ENCODE measurements around the gene HDAC9.

The HDAC9 gene

DNA sequence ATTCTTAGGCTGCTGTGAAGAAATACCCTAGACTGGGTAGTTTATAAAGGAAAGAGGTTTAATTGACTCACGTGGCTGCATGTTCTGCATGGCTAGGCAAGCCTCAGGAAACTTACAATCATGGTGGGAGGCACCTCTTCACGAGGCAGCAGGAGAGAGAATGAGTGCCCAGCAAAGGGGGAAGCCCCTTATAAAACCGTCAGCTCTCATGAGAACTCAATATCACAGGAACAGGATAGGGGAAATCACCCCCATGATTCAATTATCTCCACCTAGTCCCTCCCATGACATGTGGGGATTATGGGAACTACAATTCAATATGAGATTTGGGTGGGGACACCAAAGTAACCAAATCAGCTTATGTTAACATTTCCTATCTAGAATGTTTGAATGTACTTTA is 362.7 kb downstream of the HDAC9 start:
- no peak for DNase-seq

DNA sequence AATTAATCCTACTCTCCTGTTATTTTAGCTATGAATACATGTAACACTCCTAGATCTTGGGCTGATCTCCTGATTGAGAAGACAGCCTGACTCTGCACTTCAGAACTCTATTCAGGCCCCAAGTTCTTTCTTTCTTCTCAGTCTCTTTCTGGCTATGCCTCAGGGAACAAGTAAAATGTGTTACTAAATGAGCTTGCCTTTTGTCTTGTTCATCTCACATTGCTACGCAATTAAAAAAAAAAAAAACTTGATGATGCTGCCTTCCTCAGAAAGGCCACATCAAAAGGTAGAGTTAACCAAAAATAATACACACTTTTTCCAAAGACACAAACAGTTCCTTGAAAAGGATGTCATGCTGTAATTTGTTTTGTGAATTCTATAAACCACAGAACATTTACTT is 363.8 kb downstream of the HDAC9 start:
- DNase-seq: no peak

DNA sequence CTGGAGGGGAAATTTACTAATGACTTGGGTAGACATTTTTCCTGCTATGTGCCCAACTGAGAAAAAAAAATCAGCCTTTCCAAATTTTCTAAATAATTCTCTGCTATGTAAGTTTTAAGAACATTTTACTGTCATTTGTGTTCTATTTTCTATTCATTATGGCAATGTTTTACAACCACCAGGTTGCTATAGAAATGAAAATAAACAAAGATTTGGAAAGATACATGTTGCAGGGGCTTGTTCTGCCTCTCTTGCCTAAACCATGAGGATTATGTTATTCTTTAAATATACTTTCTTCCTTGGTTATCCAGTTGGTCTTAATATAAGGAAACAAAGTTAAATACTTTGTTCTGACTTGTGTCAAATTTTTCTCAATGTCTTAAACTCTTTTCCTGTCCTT is 364.7 kb downstream of the HDAC9 start:
- DNase-seq: no peak

DNA sequence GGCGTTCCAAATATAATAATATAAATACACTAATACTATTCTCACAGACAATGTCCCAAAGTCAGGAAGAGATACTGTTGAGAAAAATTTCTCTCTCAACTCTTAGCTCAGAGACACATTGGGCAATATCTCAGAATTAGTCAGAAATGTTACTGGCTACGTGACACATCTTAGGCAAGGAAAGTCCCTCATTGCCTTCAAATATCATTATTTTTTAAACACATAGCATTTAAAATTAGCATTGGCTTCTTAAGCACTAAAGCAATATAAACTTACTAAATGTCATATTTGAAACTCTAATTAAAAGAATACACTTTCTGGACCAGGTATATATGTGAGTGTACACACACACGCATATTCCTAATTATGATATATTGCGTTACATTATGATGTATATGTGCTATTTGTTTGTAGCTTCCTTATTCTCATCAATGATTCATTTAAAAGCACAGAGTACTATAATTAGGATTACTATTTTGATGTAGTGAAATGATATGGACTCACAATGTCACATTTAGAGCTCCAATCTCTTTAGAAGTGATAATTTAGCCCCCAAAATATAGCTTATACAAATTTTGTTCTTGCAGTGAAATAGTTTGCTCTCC is 366.1 kb downstream of the HDAC9 start:
- no peak for DNase-seq

DNA sequence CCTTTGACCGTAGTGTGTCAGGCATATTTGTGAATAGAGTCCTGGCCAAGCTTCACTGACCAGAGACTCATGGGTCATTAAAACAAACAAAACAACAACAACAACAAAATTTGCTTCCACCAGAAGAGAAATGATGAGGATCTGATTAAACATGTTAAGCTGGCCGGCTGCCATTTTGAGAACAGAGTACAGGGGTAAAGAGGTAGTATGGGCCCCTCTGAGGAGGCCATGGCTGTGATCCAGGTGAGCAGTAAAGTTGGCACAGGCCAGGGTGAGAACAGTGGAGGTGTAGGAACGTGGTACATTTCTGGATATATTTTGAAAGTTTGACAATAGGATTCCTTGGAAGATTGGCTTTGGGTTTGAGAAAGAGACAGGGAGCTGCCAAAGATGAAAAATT is 369.4 kb downstream of the HDAC9 start:
- DNase-seq: no peak

DNA sequence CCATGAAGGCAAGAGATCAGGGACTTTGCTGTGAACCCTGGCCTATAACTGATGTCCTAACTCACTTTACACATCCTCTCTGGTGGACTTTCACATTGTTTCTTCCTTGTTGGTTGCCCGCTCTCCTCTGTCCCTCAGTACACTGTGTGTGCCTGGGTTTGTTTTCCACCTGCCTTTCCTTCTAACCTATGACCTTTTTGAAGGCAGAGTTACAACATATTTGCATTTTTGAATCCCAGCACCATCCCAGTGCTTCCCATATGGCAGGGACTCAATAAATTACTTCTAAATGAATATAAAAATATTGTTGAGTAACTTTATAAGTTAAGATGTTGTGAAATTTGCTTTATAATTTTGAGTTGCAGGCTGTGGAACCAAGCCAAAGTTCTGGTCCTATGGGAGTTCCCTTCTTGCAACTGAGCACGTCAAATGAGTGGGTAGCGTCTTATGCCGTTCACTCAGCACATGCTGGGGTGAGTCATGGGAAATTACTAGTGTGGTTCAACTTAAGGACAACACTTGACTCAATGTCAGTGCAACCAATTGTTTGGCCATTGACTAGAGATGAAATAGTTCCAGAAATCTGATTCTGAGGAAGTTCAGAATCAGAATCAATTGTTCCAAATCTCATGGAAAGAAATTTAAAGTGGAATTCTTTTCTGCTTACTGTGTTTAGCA is 370.9 kb downstream of the HDAC9 start:
- DNase-seq: no peak

DNA sequence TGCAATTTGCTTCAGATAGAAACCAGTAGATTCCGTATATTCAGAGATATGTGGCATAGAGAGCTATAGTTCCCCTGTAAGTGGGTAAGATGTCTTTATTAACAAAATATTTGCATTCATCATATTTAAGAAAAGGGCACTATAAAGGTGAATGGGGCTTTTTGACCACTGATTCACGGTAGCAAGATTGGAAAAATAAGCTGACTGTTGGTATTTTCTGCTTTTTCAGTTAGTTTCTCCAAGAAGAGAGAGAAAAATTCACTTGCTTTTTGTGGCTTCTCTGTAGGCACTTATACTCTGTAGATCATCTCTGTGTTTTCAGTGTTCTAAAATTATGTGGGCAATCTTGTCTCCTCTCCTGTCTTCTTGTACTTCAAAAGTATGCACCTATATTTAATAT is 376.8 kb downstream of the HDAC9 start:
- no peak for DNase-seq

DNA sequence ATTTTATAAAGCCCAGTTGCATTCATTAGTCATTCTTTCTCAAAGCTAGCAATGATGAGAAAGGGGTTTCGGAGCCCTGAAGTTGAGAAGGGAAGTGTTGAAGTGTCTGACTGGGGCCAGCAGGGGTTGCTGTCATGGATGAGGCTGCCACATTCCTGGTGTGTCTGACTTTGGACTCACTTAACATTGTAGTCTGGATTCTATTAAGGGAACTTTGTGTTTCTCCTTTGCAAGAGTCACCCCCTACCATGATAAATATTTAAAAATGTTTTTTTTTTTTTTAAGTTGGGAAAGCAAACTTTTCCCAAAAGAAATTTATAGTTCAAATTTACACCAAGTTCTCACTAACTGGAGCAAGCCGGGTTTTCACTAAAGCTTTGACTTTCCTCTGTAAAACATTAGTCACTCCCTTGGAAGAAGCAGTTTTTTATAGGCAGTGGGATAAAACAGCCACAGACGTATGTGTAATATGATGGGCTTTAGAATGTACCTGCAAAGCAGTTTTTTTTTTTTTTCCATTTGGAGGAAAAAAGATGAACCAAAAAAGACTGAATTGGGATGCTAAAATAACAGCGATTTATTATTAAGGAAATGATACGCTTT is 378.3 kb downstream of the HDAC9 start:
- DNase-seq: no peak

DNA sequence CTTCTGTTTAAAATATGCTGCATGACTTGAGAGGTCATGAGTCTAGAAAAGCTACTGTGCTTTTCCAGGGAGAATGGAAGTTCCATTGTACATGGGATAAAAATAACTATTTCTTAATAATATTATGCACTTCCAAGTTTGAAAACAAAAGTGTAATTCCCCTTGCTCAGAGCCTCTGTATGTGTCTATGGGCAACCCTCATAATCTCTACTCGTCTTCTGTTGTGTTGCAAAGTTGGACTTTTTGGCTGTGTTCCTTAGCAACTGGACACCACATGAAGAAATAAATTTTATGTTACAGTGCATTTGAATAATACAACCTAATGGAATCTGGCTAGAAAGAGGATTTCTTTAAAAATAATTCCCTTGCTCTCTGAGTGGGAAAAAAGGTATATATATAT is 379.3 kb downstream of the HDAC9 start:
- no peak for DNase-seq

DNA sequence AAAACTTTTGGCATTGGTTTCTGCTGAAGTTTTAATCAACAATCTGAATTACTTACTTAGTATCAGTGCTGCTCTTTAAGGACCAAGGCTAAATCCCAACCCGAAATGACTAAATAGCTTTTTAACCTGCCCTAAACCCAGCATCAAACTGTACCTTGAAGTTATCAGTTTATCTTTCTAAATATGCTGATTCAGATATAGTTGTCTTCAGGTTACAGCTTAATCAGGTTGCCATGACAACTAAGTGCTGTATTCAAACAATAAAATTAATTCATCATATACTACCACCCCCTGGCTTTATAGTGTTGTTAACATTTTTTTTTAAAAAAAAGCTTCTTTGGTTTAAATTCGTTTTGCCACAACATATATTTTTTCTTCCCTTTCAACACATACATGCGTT is 382.3 kb downstream of the HDAC9 start:
- DNase-seq: no peak

DNA sequence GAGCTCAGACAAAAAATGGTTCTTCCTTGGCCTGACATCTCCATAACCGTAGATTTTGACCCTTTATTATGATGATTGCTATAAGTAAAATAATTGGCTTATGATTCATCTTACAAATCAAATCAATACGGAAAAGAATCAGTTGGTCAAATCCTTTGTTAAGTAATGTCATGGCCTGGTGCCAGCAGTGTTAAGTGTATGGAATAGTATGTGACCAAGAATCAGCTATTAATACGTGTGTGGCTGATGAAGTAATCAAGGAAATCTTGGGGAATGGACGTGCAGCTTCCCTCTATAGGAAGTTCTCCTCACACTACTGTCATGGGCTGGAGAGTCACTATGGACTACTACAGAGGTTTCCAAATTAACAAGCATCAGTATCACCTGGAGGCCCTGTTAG is 391.3 kb downstream of the HDAC9 start:
- no peak for DNase-seq

DNA sequence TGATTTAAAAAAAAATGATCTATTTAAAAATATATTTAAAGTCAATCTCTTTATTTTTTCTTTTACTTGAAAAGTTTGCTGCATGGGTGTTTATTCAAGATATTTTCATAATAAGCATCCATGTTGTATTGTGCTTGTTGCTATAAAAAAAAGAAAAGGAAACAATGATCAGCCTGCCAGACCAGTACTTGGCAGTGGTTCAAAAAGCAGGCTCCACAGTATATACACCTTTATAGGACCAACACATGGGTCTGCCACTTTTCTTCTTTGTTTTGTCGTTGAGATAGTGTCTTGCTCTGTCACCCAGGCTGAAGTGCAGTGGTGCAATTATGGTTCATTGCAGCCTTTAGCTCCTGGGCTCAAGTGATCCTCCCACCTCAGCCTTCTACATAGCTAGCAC is 393.9 kb downstream of the HDAC9 start:
- DNase-seq: no peak

DNA sequence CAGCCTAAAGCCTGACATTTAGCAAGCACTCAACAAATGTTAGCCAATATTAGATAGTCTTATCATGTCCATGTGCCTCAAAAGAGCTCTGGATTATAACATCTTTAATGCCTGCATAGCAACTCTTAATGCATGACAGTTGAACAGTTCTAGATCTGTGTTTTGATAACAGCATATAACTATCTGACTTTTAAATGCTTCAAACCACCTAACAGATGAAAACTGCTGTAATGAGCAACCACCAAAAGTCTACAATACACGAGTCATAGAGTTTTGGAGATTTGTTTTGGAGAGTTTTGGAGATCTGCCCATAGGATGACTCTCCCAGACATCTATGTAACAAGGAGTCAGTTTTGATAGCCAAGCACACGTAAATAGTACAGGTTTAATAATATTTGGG is 394.6 kb downstream of the HDAC9 start:
- DNase-seq: no peak

DNA sequence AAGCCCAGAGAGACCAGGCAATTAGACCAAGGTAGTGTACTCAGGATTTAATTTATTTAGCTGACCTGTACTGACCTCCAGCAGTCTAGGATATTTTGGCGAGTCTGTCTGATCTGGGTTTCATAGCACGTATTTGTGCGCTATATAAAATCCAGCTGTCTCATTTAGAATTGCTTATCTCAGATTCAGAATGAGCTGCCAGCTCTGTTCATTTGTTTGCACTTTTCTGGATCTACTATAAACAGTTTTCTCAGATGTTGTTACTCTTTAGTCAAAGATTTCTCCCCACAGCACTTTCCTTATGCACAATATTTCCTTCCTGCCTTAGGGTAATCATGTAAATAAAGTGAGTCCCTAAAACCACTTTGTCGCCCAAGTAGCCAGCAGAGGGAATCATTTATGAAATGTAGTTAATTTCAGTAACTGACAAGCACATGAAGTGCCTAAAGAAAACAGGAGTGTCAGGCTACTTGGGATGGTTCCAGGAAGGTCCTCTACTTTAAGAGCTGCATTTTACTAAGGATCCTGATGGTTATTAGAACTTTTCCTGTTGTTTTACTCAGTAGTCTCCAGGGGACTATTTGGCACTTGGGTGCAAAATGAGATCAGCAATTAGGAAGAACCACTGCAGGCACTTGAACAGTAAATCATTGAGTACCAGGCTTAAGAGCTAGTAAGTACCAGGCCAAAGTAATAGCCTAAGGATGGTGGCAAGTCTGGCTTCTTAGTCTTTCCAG is 395.5 kb downstream of the HDAC9 start:
- DNase-seq: no peak

DNA sequence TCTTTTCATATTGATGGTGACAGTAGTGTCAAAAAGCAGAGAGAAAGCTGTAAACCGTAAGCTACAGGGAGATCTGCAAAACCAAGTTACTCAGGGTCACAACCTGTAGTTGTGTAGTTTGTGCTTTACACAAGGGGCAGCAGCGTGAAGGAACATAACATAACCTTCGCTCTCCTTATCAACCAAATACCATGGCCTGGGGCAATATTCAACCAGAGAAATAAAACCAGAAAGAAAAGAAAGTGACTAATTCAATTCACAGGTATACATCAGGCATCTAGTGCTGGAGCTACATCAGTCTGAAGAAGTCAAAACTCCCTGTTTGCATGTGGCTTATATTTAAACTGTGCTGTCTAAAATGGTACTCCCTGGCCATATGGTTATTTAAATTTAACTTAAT is 397.6 kb downstream of the HDAC9 start:
- no peak for DNase-seq

DNA sequence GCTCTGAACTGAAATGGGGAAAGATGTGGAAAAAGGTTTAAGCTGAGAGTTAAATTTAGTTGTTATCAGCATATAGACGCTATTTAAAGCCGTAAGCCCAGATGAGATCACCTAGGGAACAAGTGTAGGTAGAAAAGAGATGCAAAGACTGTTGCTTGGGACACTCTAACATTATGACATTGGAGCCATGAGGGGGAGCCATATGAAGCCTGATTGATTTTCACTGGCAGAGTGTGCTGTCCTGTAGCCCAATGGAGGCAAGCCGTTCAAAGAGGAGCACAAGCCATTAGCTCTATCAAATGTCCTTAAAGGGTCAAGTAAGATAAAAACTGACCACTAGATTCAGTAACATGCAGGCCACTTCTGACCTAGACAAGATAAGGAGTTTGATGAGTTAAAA is 398.6 kb downstream of the HDAC9 start:
- DNase-seq: no peak

DNA sequence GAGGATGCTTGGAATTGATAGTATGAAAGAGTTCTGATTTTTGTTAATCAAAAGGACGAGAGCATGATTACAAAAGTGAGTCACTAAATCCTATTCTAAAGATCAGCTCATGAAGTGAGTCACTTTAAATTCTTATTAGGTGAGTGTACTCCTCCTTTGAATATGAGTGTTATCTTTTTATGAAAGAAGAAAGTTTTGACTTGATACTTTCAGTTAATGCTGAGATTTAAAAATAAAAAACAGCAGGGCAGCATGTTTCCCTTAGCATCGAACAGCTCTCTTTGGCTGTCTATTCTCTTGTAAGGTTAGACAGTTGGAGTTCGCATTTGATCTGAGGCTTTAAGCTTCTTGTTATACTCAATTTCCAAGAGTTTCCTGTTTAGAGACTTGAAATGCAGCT is 399.9 kb downstream of the HDAC9 start:
- no peak for DNase-seq

DNA sequence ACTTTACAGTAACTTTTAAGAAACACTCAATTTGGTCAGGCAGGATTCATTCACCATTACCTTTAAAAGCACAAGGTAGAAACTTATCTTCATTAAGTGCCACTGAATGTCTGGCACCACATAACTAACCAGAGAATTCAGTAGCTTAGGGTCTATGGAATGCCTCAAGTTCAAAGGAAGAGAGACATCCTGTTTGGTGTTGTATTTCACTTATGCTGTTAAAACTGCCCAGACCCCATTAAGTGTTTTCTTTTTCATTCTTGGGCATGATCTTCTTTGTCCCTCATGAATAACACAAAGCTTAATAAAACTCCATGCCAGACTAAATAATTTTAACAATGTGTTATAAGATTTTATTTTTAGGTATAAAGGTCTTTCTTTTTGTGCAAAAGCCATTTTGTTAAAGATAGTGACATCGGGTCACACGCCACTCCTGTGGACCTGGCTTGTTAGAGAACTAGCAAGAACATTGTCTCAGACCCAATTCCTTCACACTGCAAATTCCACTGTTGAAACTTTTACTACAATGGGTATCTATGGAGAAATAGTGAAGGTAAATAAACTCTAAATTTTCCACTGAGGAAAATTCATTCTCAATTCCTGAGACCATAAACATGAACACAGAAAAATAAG is 400.9 kb downstream of the HDAC9 start:
- DNase-seq: no peak

DNA sequence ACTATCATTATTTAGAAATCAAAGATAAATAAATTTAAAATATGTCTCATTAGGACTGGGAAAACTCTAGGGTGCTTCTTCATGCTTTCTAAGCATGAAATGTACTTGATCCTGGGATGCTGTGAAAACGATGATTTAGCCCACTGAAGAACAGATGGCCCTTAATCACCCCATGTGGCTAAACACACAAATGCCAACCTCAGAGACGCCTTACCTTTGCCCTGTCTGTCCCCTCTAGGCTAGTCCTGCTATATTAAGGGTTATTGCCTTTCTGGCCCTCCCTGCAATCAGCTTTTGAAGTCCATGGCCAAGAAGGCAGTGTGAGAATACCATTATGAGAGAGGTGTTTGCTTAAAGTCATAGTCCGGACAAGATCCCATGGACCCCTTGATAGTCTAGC is 404.7 kb downstream of the HDAC9 start:
- DNase-seq: no peak

DNA sequence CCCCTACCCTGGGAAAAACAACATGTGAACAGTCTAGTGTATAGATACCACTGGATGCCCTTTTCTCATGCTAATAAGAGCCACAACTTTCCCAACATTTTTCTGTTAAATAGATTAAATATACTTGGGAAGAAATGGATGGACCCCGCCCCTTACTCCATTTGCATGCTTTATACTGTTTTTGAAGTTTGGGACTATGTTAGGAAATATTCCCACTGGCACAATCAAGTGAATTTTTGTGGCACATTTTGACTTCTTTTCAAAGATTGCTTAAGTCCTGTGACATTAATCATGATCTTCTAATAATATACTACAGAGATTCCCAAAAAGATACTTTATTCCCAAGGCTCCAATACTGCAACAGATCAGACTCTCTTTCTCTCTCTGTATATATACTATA is 405.3 kb downstream of the HDAC9 start:
- DNase-seq: no peak

DNA sequence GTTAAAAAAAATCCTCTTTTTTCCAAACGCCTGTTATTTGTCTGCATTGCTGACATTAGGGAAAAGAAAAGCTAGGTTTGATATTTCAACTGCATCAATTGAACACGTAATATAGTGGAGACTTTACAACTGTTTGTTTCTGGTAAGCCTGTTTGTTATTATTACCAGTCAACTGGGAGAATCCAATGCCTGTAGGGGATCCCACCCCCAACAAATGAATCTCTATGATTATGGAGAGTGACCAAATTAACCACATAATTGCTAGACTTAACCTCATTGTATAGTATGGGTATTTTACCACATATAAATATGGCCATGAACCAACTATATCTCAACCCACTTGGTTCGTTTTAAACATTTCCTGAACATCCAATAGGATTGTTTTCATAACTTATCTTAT is 405.8 kb downstream of the HDAC9 start:
- no peak for DNase-seq

DNA sequence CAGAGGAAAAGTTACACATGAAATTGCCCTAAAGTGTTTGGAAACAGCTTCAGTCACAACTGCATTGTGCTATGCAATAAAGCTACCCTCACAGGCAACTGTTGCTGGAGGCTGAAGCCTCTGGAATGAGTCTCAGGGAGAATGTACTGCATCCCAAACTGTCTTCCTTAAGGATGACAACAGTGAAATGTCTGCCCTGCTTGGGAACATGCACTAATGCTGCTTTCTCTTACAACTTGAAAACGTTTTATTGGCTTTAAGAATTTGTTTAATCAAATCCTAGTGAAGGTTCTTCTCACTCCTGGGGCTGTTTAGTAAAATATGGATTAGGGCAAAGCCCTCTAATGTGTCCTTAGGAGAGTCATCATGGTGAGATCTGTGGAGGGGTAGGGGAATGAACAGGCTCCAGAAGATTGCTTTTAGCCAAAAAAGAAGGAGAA is 406.5 kb downstream of the HDAC9 start:
- no peak for DNase-seq

DNA sequence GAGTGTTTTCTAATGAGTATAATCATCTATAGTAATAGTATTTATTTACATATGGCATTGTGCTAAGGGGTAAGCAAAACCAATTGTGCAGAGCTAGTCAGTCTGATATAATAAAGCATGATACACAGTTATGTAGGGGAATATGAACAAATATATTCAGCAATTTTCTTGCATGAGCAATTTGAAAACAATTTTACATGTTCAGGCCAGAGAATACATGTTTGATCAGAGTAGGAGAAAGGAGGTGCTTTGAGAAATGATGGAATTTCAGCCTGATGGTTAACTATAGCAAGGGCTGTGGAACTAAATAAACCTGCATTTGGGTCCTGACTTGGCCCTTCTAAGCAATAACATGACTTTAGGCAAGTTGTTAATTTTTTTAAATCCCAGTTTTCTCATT is 407.3 kb downstream of the HDAC9 start:
- DNase-seq: no peak

DNA sequence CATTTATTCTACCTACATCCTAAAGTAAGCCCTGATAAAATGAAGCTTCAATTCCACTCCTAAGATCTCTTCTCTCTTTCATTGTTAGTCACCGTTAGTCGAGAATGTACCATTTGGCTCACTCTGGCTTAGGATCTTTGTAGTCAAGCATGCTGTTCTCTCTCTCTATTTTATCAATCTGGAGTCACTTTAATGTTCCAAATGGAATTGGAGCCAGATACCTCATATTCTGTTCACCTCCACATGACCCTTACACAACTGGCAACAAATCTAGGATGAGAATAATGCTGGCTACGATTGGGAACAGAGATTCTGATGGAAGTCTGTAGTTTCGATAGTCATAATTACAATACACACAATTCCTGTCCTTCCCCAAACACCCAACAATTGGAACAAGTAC is 408.1 kb downstream of the HDAC9 start:
- no peak for DNase-seq

All from activated naive CD4-positive, alpha-beta T cell treated with anti-CD3 and anti-CD28 coated beads, Interleukin-2, amount 50 U/mL, for 16 hours (primary cell).